K562 (cell line): Measurements from ENCODE around the gene BRCC3. TPM values are rescaled to one million over a fixed set of nuclear protein-coding genes. Genes with fewer than 3 reads are reported as not detected.
A peak's percentile ranks its signal among the peaks of the same experiment; 100 is the strongest.

Experiments
- CHD4 ChIP-seq: fragments of 200-600 bp; sonication (generic); IDR thresholded peaks from 3 replicates; pipeline ENCODE4 v1.6.1; 2012; ENCODE audit warnings: low read depth, mild to moderate bottlenecking, mixed read lengths, low read length, inconsistent platforms; ENCODE audit not compliant: insufficient read depth, insufficient replicate concordance, poor library complexity, severe bottlenecking
- CUX1 ChIP-seq: fragments of 200-800 bp; sonication (Bioruptor generic); IDR thresholded peaks from 2 replicates; pipeline ENCODE4 v1.6.1; 2016; ENCODE audit warnings: missing genetic modification characterization, missing compliant biosample characterization
- RCOR1 ChIP-seq, 2 experiments: IDR thresholded peaks; 2 replicates each; pipeline ENCODE4 v1.6.1; 2012; ENCODE audit warnings: low read depth in 2 of 2, low read length in 2 of 2, borderline replicate concordance in 1 of 2, improper control_type of control experiment in 1 of 2
- TBP ChIP-seq: optimal IDR thresholded peaks from 2 replicates; pipeline ENCODE3; 2011; ENCODE audit warnings: low read depth, low read length, improper control_type of control experiment
- XRCC4 ChIP-seq: IDR thresholded peaks from one replicate; pipeline ENCODE4 v1.6.1; 2011; ENCODE audit not compliant: insufficient read depth, insufficient read length; ENCODE audit errors: extremely low read depth
- ZNF175 ChIP-seq: fragments of 200-800 bp; sonication (Bioruptor generic); IDR thresholded peaks from 2 replicates; pipeline ENCODE4 v1.6.1; 2016; ENCODE audit warnings: low read depth, mild to moderate bottlenecking, missing genetic modification characterization, missing compliant biosample characterization
- polyA plus RNA-seq, 8 experiments: library from polyadenylated mRNA; depleted of rRNA in 4 of 8; stranded (reverse) in 5 of 8; unstranded in 3 of 8; fragments of >200 nt; fragmentation: Nextera tagmentation in 2 of 8; fragmentation: Illumina TruSeq in 1 of 8; extraction: Ambion mirVana in 2 of 8; extraction: Trizol in 1 of 8; gene quantifications; 2 replicates each; pipeline versions ENCODE4 v1.2.1 to v1.2.3, GENCODE V29; 2011 to 2014; ENCODE audit warnings: inconsistent platforms in 1 of 8, missing spikeins in 1 of 8
- total RNA-seq, 7 experiments: library from RNA; depleted of rRNA in 6 of 7; stranded (reverse); fragments of >200 nt in 6 of 7; fragmentation: Illumina TruSeq in 2 of 7; extraction: Trizol in 2 of 7; gene quantifications; 2 replicates each; pipeline versions ENCODE4 v1.2.1 to v1.2.3, GENCODE V29; 2011 to 2021; ENCODE audit warnings: low replicate concordance in 1 of 7
- TF ChIP-seq, protein P1 (sequence below), 2 experiments: fragments of 150-350 bp in 1 of 2; IDR thresholded peaks; 2 replicates each; pipeline ENCODE4 v1.6.1; 2012 to 2016; ENCODE audit warnings: low read depth in 2 of 2, low read length in 2 of 2, mild to moderate bottlenecking in 1 of 2, moderate library complexity in 1 of 2
- TF ChIP-seq, protein P2 (sequence below): fragments of 450-650 bp; formaldehyde crosslinking; IDR thresholded peaks from 2 replicates; pipeline ENCODE4 v1.4.0; 2020; ENCODE audit warnings: mild to moderate bottlenecking, moderate library complexity
- TF ChIP-seq, protein P3 (sequence below): fragments of 250-450 bp; sonication (Bioruptor Pico); IDR thresholded peaks from 2 replicates; pipeline ENCODE4 v1.5.0; 2021; ENCODE audit warnings: mild to moderate bottlenecking, borderline replicate concordance

The BRCC3 gene
- total and polyA plus RNA-seq, 9 of the 15 experiments (the other 6 are each of a cell fraction or from before 2014, with no cell fraction given) = 9.6 to 44.8 (median 26.7) TPM

GRCh38 chrX:155026727-155027508 is 44.4 kb upstream of the BRCC3 start, which contains the start of gene FUNDC2 (continued):
- TF ChIP-seq CUX1 (CRISPR knock-in tag) (no peak), RCOR1 (IDR thresholded peaks at IDR 0.05; ENCODE audit: borderline replicate concordance in 1 of 2, low read depth in 2 of 2, low read length in 2 of 2) (peak in 1 of 2 experiments; percentile 1; a peak in 2 of 4 replicates), CHD4 (no peak), TBP (peak; percentile 48), XRCC4 (no peak), ZNF175 (CRISPR knock-in tag) (no peak; the same call in 1 of the 2 replicates)
- TF ChIP-seq, protein P1, sequence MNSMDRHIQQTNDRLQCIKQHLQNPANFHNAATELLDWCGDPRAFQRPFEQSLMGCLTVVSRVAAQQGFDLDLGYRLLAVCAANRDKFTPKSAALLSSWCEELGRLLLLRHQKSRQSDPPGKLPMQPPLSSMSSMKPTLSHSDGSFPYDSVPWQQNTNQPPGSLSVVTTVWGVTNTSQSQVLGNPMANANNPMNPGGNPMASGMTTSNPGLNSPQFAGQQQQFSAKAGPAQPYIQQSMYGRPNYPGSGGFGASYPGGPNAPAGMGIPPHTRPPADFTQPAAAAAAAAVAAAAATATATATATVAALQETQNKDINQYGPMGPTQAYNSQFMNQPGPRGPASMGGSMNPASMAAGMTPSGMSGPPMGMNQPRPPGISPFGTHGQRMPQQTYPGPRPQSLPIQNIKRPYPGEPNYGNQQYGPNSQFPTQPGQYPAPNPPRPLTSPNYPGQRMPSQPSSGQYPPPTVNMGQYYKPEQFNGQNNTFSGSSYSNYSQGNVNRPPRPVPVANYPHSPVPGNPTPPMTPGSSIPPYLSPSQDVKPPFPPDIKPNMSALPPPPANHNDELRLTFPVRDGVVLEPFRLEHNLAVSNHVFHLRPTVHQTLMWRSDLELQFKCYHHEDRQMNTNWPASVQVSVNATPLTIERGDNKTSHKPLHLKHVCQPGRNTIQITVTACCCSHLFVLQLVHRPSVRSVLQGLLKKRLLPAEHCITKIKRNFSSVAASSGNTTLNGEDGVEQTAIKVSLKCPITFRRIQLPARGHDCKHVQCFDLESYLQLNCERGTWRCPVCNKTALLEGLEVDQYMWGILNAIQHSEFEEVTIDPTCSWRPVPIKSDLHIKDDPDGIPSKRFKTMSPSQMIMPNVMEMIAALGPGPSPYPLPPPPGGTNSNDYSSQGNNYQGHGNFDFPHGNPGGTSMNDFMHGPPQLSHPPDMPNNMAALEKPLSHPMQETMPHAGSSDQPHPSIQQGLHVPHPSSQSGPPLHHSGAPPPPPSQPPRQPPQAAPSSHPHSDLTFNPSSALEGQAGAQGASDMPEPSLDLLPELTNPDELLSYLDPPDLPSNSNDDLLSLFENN (IDR thresholded peaks at IDR 0.05; ENCODE audit: low read depth in 2 of 2, low read length in 2 of 2) = no peak
- TF ChIP-seq, protein P2, sequence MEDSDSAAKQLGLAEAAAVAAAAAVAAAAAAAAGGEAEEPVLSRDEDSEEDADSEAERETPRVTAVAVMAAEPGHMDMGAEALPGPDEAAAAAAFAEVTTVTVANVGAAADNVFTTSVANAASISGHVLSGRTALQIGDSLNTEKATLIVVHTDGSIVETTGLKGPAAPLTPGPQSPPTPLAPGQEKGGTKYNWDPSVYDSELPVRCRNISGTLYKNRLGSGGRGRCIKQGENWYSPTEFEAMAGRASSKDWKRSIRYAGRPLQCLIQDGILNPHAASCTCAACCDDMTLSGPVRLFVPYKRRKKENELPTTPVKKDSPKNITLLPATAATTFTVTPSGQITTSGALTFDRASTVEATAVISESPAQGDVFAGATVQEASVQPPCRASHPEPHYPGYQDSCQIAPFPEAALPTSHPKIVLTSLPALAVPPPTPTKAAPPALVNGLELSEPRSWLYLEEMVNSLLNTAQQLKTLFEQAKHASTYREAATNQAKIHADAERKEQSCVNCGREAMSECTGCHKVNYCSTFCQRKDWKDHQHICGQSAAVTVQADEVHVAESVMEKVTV (CRISPR knock-in tag) = no peak
- TF ChIP-seq, protein P3, sequence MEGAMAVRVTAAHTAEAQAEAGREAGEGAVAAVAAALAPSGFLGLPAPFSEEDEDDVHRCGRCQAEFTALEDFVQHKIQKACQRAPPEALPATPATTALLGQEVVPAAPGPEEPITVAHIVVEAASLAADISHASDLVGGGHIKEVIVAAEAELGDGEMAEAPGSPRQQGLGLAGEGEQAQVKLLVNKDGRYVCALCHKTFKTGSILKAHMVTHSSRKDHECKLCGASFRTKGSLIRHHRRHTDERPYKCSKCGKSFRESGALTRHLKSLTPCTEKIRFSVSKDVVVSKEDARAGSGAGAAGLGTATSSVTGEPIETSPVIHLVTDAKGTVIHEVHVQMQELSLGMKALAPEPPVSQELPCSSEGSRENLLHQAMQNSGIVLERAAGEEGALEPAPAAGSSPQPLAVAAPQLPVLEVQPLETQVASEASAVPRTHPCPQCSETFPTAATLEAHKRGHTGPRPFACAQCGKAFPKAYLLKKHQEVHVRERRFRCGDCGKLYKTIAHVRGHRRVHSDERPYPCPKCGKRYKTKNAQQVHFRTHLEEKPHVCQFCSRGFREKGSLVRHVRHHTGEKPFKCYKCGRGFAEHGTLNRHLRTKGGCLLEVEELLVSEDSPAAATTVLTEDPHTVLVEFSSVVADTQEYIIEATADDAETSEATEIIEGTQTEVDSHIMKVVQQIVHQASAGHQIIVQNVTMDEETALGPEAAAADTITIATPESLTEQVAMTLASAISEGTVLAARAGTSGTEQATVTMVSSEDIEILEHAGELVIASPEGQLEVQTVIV (CRISPR knock-in tag) = no peak
